ENCODE measurements around the gene CYREN.

The CYREN gene

DNA sequence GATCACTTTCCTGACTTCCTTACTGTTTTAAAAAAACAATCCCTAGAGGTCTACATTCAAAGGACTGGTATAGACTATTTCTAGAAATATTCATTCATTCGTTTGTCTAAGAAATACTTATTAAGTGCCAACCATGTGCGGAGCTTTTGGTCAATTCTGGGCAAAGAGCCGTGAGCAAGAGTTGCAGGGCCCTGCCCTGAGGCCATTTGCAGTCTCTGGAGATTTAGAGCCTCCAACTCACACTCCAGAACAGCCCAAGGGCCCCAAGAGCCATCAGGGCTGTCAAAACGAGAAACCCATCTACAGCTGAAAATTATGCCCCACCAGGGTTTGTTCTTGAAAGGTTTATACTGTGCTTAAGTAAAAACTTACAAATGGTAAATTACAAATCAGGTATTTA is 24.6 kb upstream of the CYREN start:
- no CpG with 5 or more reads among the region's 4 CpGs for WGBS (ENCODE audit: extremely low coverage, insufficient coverage, low lambda C conversion rate)

DNA sequence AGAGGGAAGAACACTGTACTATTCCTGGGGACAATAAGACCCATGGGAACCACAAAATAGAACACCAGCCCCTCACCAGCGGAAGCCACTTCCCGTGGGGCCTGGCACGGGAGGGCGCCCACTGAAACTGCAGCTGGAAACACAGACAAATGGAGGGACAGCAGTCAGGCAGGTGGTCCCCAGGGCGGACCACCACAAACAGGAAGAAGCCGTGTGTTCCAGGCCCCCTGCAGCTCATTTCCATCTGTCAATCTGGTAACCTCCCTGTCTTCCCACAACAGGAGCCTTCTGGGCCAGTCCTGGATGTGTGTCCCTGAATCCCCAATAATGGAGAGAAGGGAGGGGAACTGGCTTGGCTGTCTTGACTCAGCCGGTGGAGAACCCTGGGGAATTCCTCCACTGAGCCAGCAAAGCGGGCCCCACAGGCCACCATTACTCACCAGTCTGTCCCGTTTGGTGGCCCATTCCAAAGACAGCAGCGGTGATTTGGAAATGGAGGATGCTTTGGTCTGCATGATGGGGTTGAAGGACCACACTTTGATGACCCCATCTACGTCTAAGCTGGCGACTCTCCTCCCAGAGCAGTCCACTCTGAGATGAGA is 24.1 kb upstream of the CYREN start:
- H2BK120ac ChIP-seq (ENCODE audit: low read depth, low read length) = no peak overlapping the region
- H3K4me2 ChIP-seq (ENCODE audit: low read length) = no peak overlapping the region
- H2AK5ac ChIP-seq (ENCODE audit: low read length) = no peak overlapping the region
- H2BK5ac ChIP-seq (ENCODE audit: low read length) = no peak overlapping the region
- no peaks in the 10 kb centered on the region for H3K79me2 ChIP-seq (ENCODE audit: control insufficient read depth, insufficient read depth, low read length)
- H3K18ac ChIP-seq (ENCODE audit: low read length) = no peak overlapping the region
- H3K9ac ChIP-seq (ENCODE audit: low read length) = no peak overlapping the region
- no peak overlapping the region for H4K5ac ChIP-seq (ENCODE audit: low read length)
- H3K79me1 ChIP-seq (ENCODE audit: low read length) = no peaks in the 10 kb centered on the region
- no peak overlapping the region for H3K23ac ChIP-seq (ENCODE audit: low read length)
- H3K56ac ChIP-seq (ENCODE audit: low read length) = no peak overlapping the region
- DNase-seq = no peak
- peaks cover 2% of the 10 kb centered on the region for H3K36me3 ChIP-seq (ENCODE audit: control insufficient read depth, insufficient read depth, low read length)
- H2BK15ac ChIP-seq (replicated peaks; ENCODE audit: low read depth) = no peak overlapping the region
- H4K8ac ChIP-seq (ENCODE audit: low read depth, low read length) = no peak overlapping the region
- no peak overlapping the region for H3K4me3 ChIP-seq (ENCODE audit: low read length)
- no CpG with 5 or more reads among the region's 12 CpGs for WGBS (ENCODE audit: extremely low coverage, insufficient coverage, low lambda C conversion rate)
- no peaks in the 10 kb centered on the region for H3K4me1 ChIP-seq (ENCODE audit: control insufficient read depth, low read depth, low read length)
- no peak overlapping the region for H3K4ac ChIP-seq (ENCODE audit: low read depth, low read length)
- no peaks in the 10 kb centered on the region for H3K27me3 ChIP-seq (ENCODE audit: insufficient read depth, low read length, poor library complexity)
- no peak overlapping the region for H3K27ac ChIP-seq (ENCODE audit: low read depth, low read length)

More for the DNA sequence above, 24.6 kb upstream of the CYREN start:
- no peak overlapping the region for H4K5ac ChIP-seq (ENCODE audit: low read length)
- H4K8ac ChIP-seq (ENCODE audit: low read depth, low read length) = no peak overlapping the region
- no peak overlapping the region for H3K18ac ChIP-seq (ENCODE audit: low read length)
- H3K36me3 ChIP-seq (ENCODE audit: control insufficient read depth, insufficient read depth, low read length) = peaks cover 2% of the 10 kb centered on the region
- no peak overlapping the region for H3K4ac ChIP-seq (ENCODE audit: low read depth, low read length)
- H3K9ac ChIP-seq (ENCODE audit: low read length) = no peak overlapping the region
- no peak overlapping the region for H3K56ac ChIP-seq (ENCODE audit: low read length)
- H3K79me1 ChIP-seq (ENCODE audit: low read length) = no peaks in the 10 kb centered on the region
- H2BK15ac ChIP-seq (replicated peaks; ENCODE audit: low read depth) = no peak overlapping the region
- no peak overlapping the region for H3K4me2 ChIP-seq (ENCODE audit: low read length)
- H3K4me3 ChIP-seq (ENCODE audit: low read length) = no peak overlapping the region
- H2BK5ac ChIP-seq (ENCODE audit: low read length) = no peak overlapping the region
- H3K79me2 ChIP-seq (ENCODE audit: control insufficient read depth, insufficient read depth, low read length) = no peaks in the 10 kb centered on the region
- H3K4me1 ChIP-seq (ENCODE audit: control insufficient read depth, low read depth, low read length) = no peaks in the 10 kb centered on the region
- DNase-seq = no peak
- no peaks in the 10 kb centered on the region for H3K27me3 ChIP-seq (ENCODE audit: insufficient read depth, low read length, poor library complexity)
- H2BK120ac ChIP-seq (ENCODE audit: low read depth, low read length) = no peak overlapping the region
- H2AK5ac ChIP-seq (ENCODE audit: low read length) = no peak overlapping the region
- H3K23ac ChIP-seq (ENCODE audit: low read length) = no peak overlapping the region
- H3K27ac ChIP-seq (ENCODE audit: low read depth, low read length) = no peak overlapping the region

DNA sequence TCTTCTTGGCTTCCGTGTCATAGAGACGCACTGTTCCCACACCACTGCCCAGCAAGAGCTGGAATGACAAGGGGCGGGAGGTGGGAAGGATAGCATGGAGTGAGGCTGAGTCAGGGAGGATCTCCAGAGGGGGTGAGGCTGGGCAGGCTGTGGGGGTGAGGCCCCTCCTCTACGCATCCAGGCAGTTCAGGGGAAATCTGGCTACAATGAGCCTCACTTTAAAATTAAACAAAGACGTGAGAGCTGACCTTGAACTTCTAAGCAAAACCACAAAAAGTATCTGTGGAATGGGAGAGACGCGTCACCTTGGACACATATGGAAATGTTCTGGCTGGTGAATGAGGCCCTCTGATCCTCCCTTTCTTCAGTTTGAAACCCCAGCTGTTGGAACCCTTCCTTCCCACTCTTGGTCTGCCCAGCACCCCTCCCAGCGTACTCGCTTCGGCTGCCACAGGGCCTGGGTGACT is 23.1 kb upstream of the CYREN start:
- H4K8ac ChIP-seq (ENCODE audit: low read depth, low read length) = no peak overlapping the region
- no peak overlapping the region for H3K23ac ChIP-seq (ENCODE audit: low read length)
- DNase-seq = no peak
- no peak overlapping the region for H3K4me3 ChIP-seq (ENCODE audit: low read length)
- H2BK15ac ChIP-seq (replicated peaks; ENCODE audit: low read depth) = no peak overlapping the region
- H2BK5ac ChIP-seq (ENCODE audit: low read length) = no peak overlapping the region
- H3K4ac ChIP-seq (ENCODE audit: low read depth, low read length) = no peak overlapping the region
- no CpG with 5 or more reads among the region's 10 CpGs for WGBS (ENCODE audit: extremely low coverage, insufficient coverage, low lambda C conversion rate)
- H3K56ac ChIP-seq (ENCODE audit: low read length) = no peak overlapping the region
- no peaks in the 10 kb centered on the region for H3K27me3 ChIP-seq (ENCODE audit: insufficient read depth, low read length, poor library complexity)
- no peak overlapping the region for H3K4me2 ChIP-seq (ENCODE audit: low read length)
- H3K27ac ChIP-seq (ENCODE audit: low read depth, low read length) = no peak overlapping the region
- H3K79me1 ChIP-seq (ENCODE audit: low read length) = no peaks in the 10 kb centered on the region
- no peak overlapping the region for H2AK5ac ChIP-seq (ENCODE audit: low read length)
- H3K9ac ChIP-seq (ENCODE audit: low read length) = no peak overlapping the region
- no peaks in the 10 kb centered on the region for H3K4me1 ChIP-seq (ENCODE audit: control insufficient read depth, low read depth, low read length)
- H2BK120ac ChIP-seq (ENCODE audit: low read depth, low read length) = no peak overlapping the region
- no peaks in the 10 kb centered on the region for H3K36me3 ChIP-seq (ENCODE audit: control insufficient read depth, insufficient read depth, low read length)
- H3K79me2 ChIP-seq (ENCODE audit: control insufficient read depth, insufficient read depth, low read length) = no peaks in the 10 kb centered on the region
- no peak overlapping the region for H3K18ac ChIP-seq (ENCODE audit: low read length)
- H4K5ac ChIP-seq (ENCODE audit: low read length) = no peak overlapping the region

DNA sequence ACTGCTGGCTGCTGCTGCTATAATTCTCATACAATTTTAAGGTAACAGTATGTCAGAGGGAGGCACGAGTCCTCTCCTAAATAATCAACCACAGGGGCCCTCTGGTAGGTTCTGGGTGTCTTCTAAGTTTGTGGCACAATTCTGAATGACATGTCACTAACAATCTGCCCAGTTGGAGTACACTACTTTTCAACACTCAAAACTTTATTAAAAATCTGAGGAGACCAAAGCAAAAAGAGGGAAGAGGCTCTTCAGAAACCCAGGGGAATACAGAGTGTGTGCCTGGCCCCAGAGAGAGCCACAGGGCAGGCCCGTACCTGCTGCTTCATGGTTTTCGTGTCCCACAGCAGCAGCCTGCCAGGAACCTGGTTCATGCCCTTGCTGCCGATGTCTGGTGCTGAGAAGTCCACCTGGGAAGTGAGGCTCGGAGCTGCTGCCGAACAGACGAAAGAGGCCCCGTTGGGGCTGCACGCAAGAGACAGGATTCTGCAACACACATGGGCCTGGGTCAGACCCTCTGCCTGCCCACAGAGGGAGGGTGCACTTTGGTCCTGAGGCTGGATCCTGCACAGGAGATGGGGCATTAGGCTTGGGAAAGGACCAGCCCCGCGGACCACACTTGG is 22.5 kb upstream of the CYREN start:
- Histone ChIP-seq H3K18ac (ENCODE audit: low read length) (no peak overlapping the region), H3K79me2 (ENCODE audit: control insufficient read depth, insufficient read depth, low read length) (no peaks in the 10 kb centered on the region), H3K4me1 (ENCODE audit: control insufficient read depth, low read depth, low read length) (no peaks in the 10 kb centered on the region), H3K4me3 (ENCODE audit: low read length) (no peak overlapping the region), H4K8ac (ENCODE audit: low read depth, low read length) (no peak overlapping the region), H3K27ac (ENCODE audit: low read depth, low read length) (no peak overlapping the region), H3K4me2 (ENCODE audit: low read length) (no peak overlapping the region), H3K56ac (ENCODE audit: low read length) (no peak overlapping the region), H3K9ac (ENCODE audit: low read length) (no peak overlapping the region), H2BK5ac (ENCODE audit: low read length) (no peak overlapping the region), H2BK15ac (replicated peaks; ENCODE audit: low read depth) (no peak overlapping the region), H3K4ac (ENCODE audit: low read depth, low read length) (no peak overlapping the region), H3K36me3 (ENCODE audit: control insufficient read depth, insufficient read depth, low read length) (no peaks in the 10 kb centered on the region), H2BK120ac (ENCODE audit: low read depth, low read length) (no peak overlapping the region), H3K79me1 (ENCODE audit: low read length) (no peaks in the 10 kb centered on the region), H4K5ac (ENCODE audit: low read length) (no peak overlapping the region), H3K27me3 (ENCODE audit: insufficient read depth, low read length, poor library complexity) (no peaks in the 10 kb centered on the region), H3K23ac (ENCODE audit: low read length) (no peak overlapping the region), H2AK5ac (ENCODE audit: low read length) (no peak overlapping the region)
- no peak for DNase-seq
- WGBS (ENCODE audit: extremely low coverage, insufficient coverage, low lambda C conversion rate) = no CpG with 5 or more reads among the region's 11 CpGs

DNA sequence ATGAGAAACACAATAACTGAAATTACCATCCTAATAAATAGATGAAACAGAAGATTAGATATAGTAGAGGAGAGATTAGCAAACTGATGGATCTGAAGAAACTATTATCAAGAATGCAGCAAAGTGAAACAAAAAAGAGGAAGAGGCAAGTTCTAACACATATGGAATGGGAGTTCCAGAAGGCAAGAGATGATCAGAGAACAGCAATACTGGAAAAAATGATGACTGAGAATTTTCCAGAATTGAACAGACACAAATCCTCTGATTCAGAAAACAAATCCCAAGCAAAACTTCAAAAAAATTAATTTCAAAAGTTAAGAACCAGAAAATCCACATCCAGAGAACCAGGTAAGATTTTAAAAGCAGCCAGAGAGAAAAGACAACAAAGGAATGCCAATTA is 20.2 kb upstream of the CYREN start:
- Histone ChIP-seq H2BK120ac (ENCODE audit: low read depth, low read length) (no peak overlapping the region), H3K27me3 (ENCODE audit: insufficient read depth, low read length, poor library complexity) (no peaks in the 10 kb centered on the region), H3K27ac (ENCODE audit: low read depth, low read length) (no peak overlapping the region), H2BK15ac (replicated peaks; ENCODE audit: low read depth) (no peak overlapping the region), H3K4me2 (ENCODE audit: low read length) (no peak overlapping the region), H3K36me3 (ENCODE audit: control insufficient read depth, insufficient read depth, low read length) (no peaks in the 10 kb centered on the region), H3K56ac (ENCODE audit: low read length) (no peak overlapping the region), H2BK5ac (ENCODE audit: low read length) (no peak overlapping the region), H2AK5ac (ENCODE audit: low read length) (no peak overlapping the region), H3K9ac (ENCODE audit: low read length) (no peak overlapping the region), H3K4ac (ENCODE audit: low read depth, low read length) (no peak overlapping the region), H3K79me1 (ENCODE audit: low read length) (no peaks in the 10 kb centered on the region), H4K5ac (ENCODE audit: low read length) (no peak overlapping the region), H3K4me1 (ENCODE audit: control insufficient read depth, low read depth, low read length) (no peaks in the 10 kb centered on the region), H3K23ac (ENCODE audit: low read length) (no peak overlapping the region), H3K18ac (ENCODE audit: low read length) (no peak overlapping the region), H3K79me2 (ENCODE audit: control insufficient read depth, insufficient read depth, low read length) (no peaks in the 10 kb centered on the region), H3K4me3 (ENCODE audit: low read length) (no peak overlapping the region), H4K8ac (ENCODE audit: low read depth, low read length) (no peak overlapping the region)
- no peak for DNase-seq

DNA sequence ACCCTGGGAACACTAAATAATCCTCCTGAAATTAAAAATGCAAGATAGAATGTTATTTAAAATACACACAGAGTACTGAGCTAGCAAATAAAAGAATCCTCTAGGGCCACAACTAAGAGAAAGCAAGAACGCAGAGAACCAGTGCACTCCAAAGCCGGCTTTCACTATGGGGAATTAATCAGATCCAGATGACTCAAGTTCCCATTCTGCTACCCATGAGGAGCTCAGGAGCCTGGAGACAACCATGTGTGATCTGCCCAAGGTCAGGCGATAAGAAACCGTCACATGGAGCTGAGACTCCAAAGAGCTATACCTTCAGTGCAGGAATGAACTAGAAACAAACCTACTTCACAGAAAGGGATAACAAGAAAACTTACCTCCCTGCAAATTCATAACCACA is 19.5 kb upstream of the CYREN start:
- Histone ChIP-seq H3K79me1 (ENCODE audit: low read length) (no peaks in the 10 kb centered on the region), H3K18ac (ENCODE audit: low read length) (no peak overlapping the region), H3K4me3 (ENCODE audit: low read length) (no peak overlapping the region), H3K9ac (ENCODE audit: low read length) (no peak overlapping the region), H3K27me3 (ENCODE audit: insufficient read depth, low read length, poor library complexity) (no peaks in the 10 kb centered on the region), H3K36me3 (ENCODE audit: control insufficient read depth, insufficient read depth, low read length) (no peaks in the 10 kb centered on the region), H3K4me1 (ENCODE audit: control insufficient read depth, low read depth, low read length) (no peaks in the 10 kb centered on the region), H3K23ac (ENCODE audit: low read length) (no peak overlapping the region), H2BK5ac (ENCODE audit: low read length) (no peak overlapping the region), H3K56ac (ENCODE audit: low read length) (no peak overlapping the region), H2AK5ac (ENCODE audit: low read length) (no peak overlapping the region), H2BK120ac (ENCODE audit: low read depth, low read length) (no peak overlapping the region), H4K5ac (ENCODE audit: low read length) (no peak overlapping the region), H4K8ac (ENCODE audit: low read depth, low read length) (no peak overlapping the region), H2BK15ac (replicated peaks; ENCODE audit: low read depth) (no peak overlapping the region), H3K4ac (ENCODE audit: low read depth, low read length) (no peak overlapping the region), H3K27ac (ENCODE audit: low read depth, low read length) (no peak overlapping the region), H3K79me2 (ENCODE audit: control insufficient read depth, insufficient read depth, low read length) (no peaks in the 10 kb centered on the region), H3K4me2 (ENCODE audit: low read length) (no peak overlapping the region)
- no CpG with 5 or more reads among the region's 4 CpGs for WGBS (ENCODE audit: extremely low coverage, insufficient coverage, low lambda C conversion rate)
- no peak for DNase-seq

Measured in mesendoderm (in vitro differentiated cells).